ENCODE results near the gene OVOL3. TPM values are rescaled to one million over a fixed set of nuclear protein-coding genes. Genes with fewer than 3 reads are reported as not detected.
"Not testable (repeated sequence)": the region's sequence is repeated elsewhere in the genome, so short reads cannot be mapped to it uniquely, and the experiment has no call there.

The OVOL3 gene
- total RNA-seq, 4 donors from 2014 or later: not detected

- DNase-seq (ENCODE audit: low spot score in 2 of 2): no peak
- TF ChIP-seq EP300 (IDR thresholded peaks at IDR 0.05) (no peak), POLR2AphosphoS5 (IDR thresholded peaks at IDR 0.05) (no peak), POLR2A (IDR thresholded peaks at IDR 0.05) (no peak), CTCF (IDR thresholded peaks at IDR 0.05) (no peak)
- Histone ChIP-seq H3K4me3 (no peak overlapping the region), H3K27ac (no peak overlapping the region), H3K36me3 (peaks cover 69% of the 10 kb centered on the region), H3K27me3 (no peaks in the 10 kb centered on the region), H3K9me3 (no peaks in the 10 kb centered on the region), H3K4me1 (peaks cover 9% of the 10 kb centered on the region)
- 87% methylated on average over 49 of the region's 49 CpGs for WGBS
These were observed 10.7 kb downstream of the OVOL3 start for GRCh38 chr19:36121486-36122124.

DNA sequence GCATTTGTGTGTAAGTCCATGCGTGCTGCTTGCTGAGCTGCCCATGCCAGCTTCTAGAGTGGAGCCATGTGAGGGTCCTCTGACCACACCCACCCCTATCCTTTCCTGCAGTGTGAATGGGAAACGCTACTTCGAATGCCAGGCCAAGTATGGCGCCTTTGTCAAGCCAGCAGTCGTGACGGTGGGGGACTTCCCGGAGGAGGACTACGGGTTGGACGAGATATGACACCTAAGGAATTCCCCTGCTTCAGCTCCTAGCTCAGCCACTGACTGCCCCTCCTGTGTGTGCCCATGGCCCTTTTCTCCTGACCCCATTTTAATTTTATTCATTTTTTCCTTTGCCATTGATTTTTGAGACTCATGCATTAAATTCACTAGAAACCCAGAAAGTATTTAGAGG is 14.6 kb downstream of the OVOL3 start:
- Histone ChIP-seq H3K27ac (no peak overlapping the region), H3K27me3 (no peaks in the 10 kb centered on the region), H3K36me3 (peaks cover 52% of the 10 kb centered on the region), H3K4me1 (peaks cover 15% of the 10 kb centered on the region), H3K9me3 (no peaks in the 10 kb centered on the region), H3K4me3 (no peak overlapping the region)
- DNase-seq (ENCODE audit: low spot score in 2 of 2): no peak
- TF ChIP-seq CTCF (IDR thresholded peaks at IDR 0.05) (no peak), POLR2A (IDR thresholded peaks at IDR 0.05) (no peak), POLR2AphosphoS5 (IDR thresholded peaks at IDR 0.05) (no peak), EP300 (IDR thresholded peaks at IDR 0.05) (no peak)
- 65% methylated on average over 8 of the region's 9 CpGs for WGBS

- DNase-seq (ENCODE audit: low spot score in 2 of 2): no peak
- 13% methylated on average over 10 of the region's 10 CpGs for WGBS
- no peak for TF ChIP-seq POLR2AphosphoS5 (IDR thresholded peaks at IDR 0.05)
- no peak for TF ChIP-seq POLR2A (IDR thresholded peaks at IDR 0.05)
- TF ChIP-seq EP300 (IDR thresholded peaks at IDR 0.05): no peak
- TF ChIP-seq CTCF (IDR thresholded peaks at IDR 0.05): no peak
- Histone ChIP-seq H3K4me3 (peak overlapping the region; percentile 52), H3K9me3 (no peaks in the 10 kb centered on the region), H3K27ac (peak overlapping the region; percentile 87), H3K4me1 (peaks cover 24% of the 10 kb centered on the region), H3K27me3 (no peaks in the 10 kb centered on the region), H3K36me3 (peaks cover 25% of the 10 kb centered on the region)
These were observed 17.4 kb downstream of the OVOL3 start for GRCh38 chr19:36128392-36128736.

- H3K4me1 ChIP-seq: peaks cover 28% of the 10 kb centered on the region
- H3K27ac ChIP-seq; DNase-seq (ENCODE audit: low spot score in 2 of 2): not testable (repeated sequence)
These were observed 20.3 kb downstream of the OVOL3 start for GRCh38 chr19:36131221-36131620.

DNA sequence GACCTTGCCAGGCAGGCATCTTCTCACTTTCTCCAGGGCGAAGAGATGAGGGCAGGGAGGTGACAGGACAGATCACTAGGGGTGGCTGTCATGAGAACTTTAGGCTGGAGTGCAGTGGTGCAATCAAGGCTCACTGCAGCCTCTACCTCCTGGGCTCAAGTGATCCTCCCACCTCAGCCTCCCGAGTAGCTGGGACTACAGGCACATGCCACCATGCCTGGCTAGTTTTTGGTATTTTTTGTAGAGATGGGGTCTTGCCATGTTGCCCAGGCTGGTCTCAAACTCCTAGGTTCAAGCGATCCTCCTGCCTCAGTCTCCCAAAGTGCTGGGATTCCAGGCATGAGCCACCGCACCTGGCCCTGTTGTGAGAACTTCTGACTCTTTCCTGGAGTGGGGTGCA is 23.9 kb downstream of the OVOL3 start:
- H3K4me1 ChIP-seq: peaks cover 35% of the 10 kb centered on the region
- not testable (repeated sequence) for DNase-seq (ENCODE audit: low spot score in 2 of 2); H3K27me3 ChIP-seq; H3K9me3 ChIP-seq; H3K4me3 ChIP-seq; H3K27ac ChIP-seq; H3K36me3 ChIP-seq
- WGBS: 93% methylated on average over 3 of the region's 4 CpGs

More at GRCh38 chr19:36131221-36131620, 20.3 kb downstream of the OVOL3 start:
- not testable (repeated sequence) for H3K4me3 ChIP-seq, H3K27me3 ChIP-seq, H3K36me3 ChIP-seq, H3K9me3 ChIP-seq
- WGBS: 61% methylated on average over 6 of the region's 6 CpGs

- peak in 1 of 3 donors; percentile 52 for TF ChIP-seq POLR2AphosphoS5 (IDR thresholded peaks at IDR 0.05)
- TF ChIP-seq POLR2A (IDR thresholded peaks at IDR 0.05): no peak
- WGBS: 46% methylated on average over 12 of the region's 12 CpGs
- Histone ChIP-seq H3K9me3 (no peaks in the 10 kb centered on the region), H3K4me3 (peak overlapping the region; percentile 27), H3K27ac (peak overlapping the region; percentile 75), H3K36me3 (peaks cover 4% of the 10 kb centered on the region), H3K4me1 (peaks cover 39% of the 10 kb centered on the region), H3K27me3 (no peaks in the 10 kb centered on the region)
- DNase-seq (ENCODE audit: low spot score in 2 of 2): no peak
These were observed 26.2 kb downstream of the OVOL3 start for GRCh38 chr19:36136964-36137686.
